HepG2 (cell line): ENCODE results near the gene ZBTB45. TPM values are rescaled to one million over a fixed set of nuclear protein-coding genes. Genes with fewer than 3 reads are reported as not detected.
A peak's percentile ranks its signal among the peaks of the same experiment; 100 is the strongest.

Experiments used
- AGO1 ChIP-seq: fragments of 200-400 bp; formaldehyde crosslinking; IDR thresholded peaks from 2 replicates; pipeline ENCODE4 v1.6.1; 2017; ENCODE audit warnings: mild to moderate bottlenecking, low read depth, low read length, moderate library complexity; ENCODE audit not compliant: poor library complexity, severe bottlenecking
- ARNTL ChIP-seq: sonication (generic); formaldehyde crosslinking; IDR thresholded peaks from 2 replicates; pipeline ENCODE4 v1.4.0; 2020; ENCODE audit warnings: mild to moderate bottlenecking, missing genetic modification reagents
- CEBPG ChIP-seq: IDR thresholded peaks from 2 replicates; pipeline ENCODE4 v1.6.1; 2016
- ELF1 ChIP-seq: sonication (generic); formaldehyde crosslinking; IDR thresholded peaks from 2 replicates; pipeline ENCODE4 v1.4.0; 2020; ENCODE audit warnings: missing genetic modification reagents
- HMGXB3 ChIP-seq: sonication (generic); formaldehyde crosslinking; IDR thresholded peaks from 2 replicates; pipeline ENCODE4 v1.4.0; 2020; ENCODE audit warnings: missing genetic modification reagents, borderline replicate concordance
- HNF1A ChIP-seq, 2 experiments: sonication (generic) in 1 of 2; formaldehyde crosslinking in 1 of 2; IDR thresholded peaks; 2 replicates each; pipeline versions ENCODE4 v1.4.0 to v1.6.1; 2016 to 2020; ENCODE audit warnings: borderline replicate concordance in 1 of 2, low read depth in 1 of 2, mild to moderate bottlenecking in 1 of 2, missing genetic modification reagents in 1 of 2
- HOXD1 ChIP-seq: sonication (generic); formaldehyde crosslinking; IDR thresholded peaks from 2 replicates; pipeline ENCODE4 v1.5.0; 2020; ENCODE audit warnings: missing genetic modification reagents
- KDM5B ChIP-seq: sonication (generic); formaldehyde crosslinking; IDR thresholded peaks from 2 replicates; pipeline ENCODE4 v1.4.0; 2020; ENCODE audit warnings: missing genetic modification reagents, mild to moderate bottlenecking, borderline replicate concordance
- MBD4 ChIP-seq: IDR thresholded peaks from 2 replicates; pipeline ENCODE4 v1.6.1; 2012; ENCODE audit warnings: low read length, inconsistent platforms, borderline replicate concordance
- PCBP2 ChIP-seq: fragments of 200-400 bp; formaldehyde crosslinking; optimal IDR thresholded peaks from 2 replicates; pipeline ENCODE3; 2018; ENCODE audit warnings: low read length, low read depth; ENCODE audit not compliant: poor library complexity, severe bottlenecking
- SP5 ChIP-seq: IDR thresholded peaks from 2 replicates; pipeline ENCODE4 v1.6.1; 2016; ENCODE audit warnings: low read depth, borderline replicate concordance
- SPEN ChIP-seq: sonication (generic); formaldehyde crosslinking; IDR thresholded peaks from 2 replicates; pipeline ENCODE4 v1.5.1; 2020; ENCODE audit warnings: low read depth, mild to moderate bottlenecking, missing genetic modification reagents
- ZBTB14 ChIP-seq: sonication (generic); formaldehyde crosslinking; IDR thresholded peaks from 2 replicates; pipeline ENCODE4 v1.4.0; 2020; ENCODE audit warnings: missing genetic modification reagents
- polyA plus RNA-seq, 8 experiments: library from polyadenylated mRNA; depleted of rRNA in 3 of 8; stranded (reverse) in 7 of 8; unstranded in 1 of 8; fragments of >200 nt; fragmentation: Illumina TruSeq in 4 of 8; extraction: Trizol in 4 of 8; gene quantifications; 2 replicates each; pipeline versions ENCODE4 v1.2.1 to v1.2.3, GENCODE V29; 2011 to 2016; ENCODE audit warnings: low read depth in 4 of 8, missing spikeins in 1 of 8, mixed read lengths in 1 of 8; ENCODE audit not compliant: insufficient read depth in 1 of 8
- total RNA-seq, 5 experiments: library from RNA; depleted of rRNA; stranded (reverse); fragments of >200 nt; fragmentation: Illumina TruSeq; extraction: Trizol; gene quantifications; 2 replicates each; pipeline ENCODE4 v1.2.3, GENCODE V29; 2016; ENCODE audit warnings: low read depth in 1 of 5
- TF ChIP-seq, protein P1 (sequence below): sonication (generic); formaldehyde crosslinking; IDR thresholded peaks from 2 replicates; pipeline ENCODE4 v1.4.0; 2020; ENCODE audit warnings: missing genetic modification reagents

ZBTB45 gene
- total and polyA plus RNA-seq, 2 of the 13 experiments (the other 11 are each of a cell fraction or from before 2014, with no cell fraction given): 3.0 to 3.7 TPM

GRCh38 chr19:58554494-58555368, 35.1 kb upstream of the ZBTB45 start, which contains the start of gene CHMP2A (continued):
- TF ChIP-seq HMGXB3 (CRISPR knock-in tag) (no peak), ARNTL (0 out of 2 replicates have a peak, but pooled peaks have one; percentile 39), AGO1 (peak; percentile 99), KDM5B (CRISPR knock-in tag) (peak; percentile 44; the same call in 1 of the 2 replicates), HNF1A (IDR thresholded peaks at IDR 0.05; ENCODE audit: low read depth) (no peak), HNF1A (CRISPR knock-in tag; IDR thresholded peaks at IDR 0.05; ENCODE audit: borderline replicate concordance) (0 out of 2 replicates have a peak, but pooled peaks have one; percentile 17), HOXD1 (CRISPR knock-in tag) (no peak), ZBTB14 (CRISPR knock-in tag) (peak; percentile 46), SPEN (CRISPR knock-in tag) (peak; percentile 62; the same call in 1 of the 2 replicates), PCBP2 (no peak), SP5 (peak; percentile 38; the same call in 1 of the 2 replicates), CEBPG (CRISPR knock-in tag) (peak; percentile 85), MBD4 (no peak), ELF1 (CRISPR knock-in tag) (peak; percentile 94)
- TF ChIP-seq, protein P1, sequence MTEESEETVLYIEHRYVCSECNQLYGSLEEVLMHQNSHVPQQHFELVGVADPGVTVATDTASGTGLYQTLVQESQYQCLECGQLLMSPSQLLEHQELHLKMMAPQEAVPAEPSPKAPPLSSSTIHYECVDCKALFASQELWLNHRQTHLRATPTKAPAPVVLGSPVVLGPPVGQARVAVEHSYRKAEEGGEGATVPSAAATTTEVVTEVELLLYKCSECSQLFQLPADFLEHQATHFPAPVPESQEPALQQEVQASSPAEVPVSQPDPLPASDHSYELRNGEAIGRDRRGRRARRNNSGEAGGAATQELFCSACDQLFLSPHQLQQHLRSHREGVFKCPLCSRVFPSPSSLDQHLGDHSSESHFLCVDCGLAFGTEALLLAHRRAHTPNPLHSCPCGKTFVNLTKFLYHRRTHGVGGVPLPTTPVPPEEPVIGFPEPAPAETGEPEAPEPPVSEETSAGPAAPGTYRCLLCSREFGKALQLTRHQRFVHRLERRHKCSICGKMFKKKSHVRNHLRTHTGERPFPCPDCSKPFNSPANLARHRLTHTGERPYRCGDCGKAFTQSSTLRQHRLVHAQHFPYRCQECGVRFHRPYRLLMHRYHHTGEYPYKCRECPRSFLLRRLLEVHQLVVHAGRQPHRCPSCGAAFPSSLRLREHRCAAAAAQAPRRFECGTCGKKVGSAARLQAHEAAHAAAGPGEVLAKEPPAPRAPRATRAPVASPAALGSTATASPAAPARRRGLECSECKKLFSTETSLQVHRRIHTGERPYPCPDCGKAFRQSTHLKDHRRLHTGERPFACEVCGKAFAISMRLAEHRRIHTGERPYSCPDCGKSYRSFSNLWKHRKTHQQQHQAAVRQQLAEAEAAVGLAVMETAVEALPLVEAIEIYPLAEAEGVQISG (CRISPR knock-in tag): peak; percentile 86
